Suppressor macrophage treated with lipopolysaccharide for 1 hour (primary cell): ENCODE results near the gene GJC1.
A peak's percentile ranks its signal among the peaks of the same experiment; 100 is the strongest.

Source experiments
- DNase-seq, 3 donors: peaks; one replicate each; pipeline ENCODE4 v3.0.0-alpha.2; 2020 to 2022

The GJC1 gene

GRCh38 chr17:44797802-44798201, 32.3 kb downstream of the GJC1 start:
- DNase-seq: no peak

DNA sequence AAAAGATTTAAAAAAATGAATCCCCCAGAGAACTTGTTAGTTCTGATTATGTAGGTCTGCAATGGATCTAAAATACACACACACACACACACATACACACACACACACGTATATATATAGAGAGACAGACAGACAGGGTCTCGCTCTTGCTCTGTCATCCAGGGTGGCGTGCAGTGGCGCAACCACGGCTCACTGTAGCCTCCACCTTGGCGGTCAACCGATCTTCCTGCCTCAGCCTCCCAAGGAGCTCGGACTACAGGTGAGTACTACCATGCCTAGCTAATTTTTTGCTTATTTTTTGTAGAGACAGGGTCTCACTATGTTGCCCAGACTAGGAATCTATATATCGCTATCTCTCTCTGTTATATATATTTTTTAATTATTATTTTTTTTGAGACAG, 33.4 kb downstream of the GJC1 start:
- DNase-seq: no peak

- DNase-seq: no peak
Measured at GRCh38 chr17:44795928-44796327, 34.2 kb downstream of the GJC1 start.

GRCh38 chr17:44795421-44795820, 34.7 kb downstream of the GJC1 start:
- peak in 2 of 3 donors; percentile 33 to 45 for DNase-seq

DNA sequence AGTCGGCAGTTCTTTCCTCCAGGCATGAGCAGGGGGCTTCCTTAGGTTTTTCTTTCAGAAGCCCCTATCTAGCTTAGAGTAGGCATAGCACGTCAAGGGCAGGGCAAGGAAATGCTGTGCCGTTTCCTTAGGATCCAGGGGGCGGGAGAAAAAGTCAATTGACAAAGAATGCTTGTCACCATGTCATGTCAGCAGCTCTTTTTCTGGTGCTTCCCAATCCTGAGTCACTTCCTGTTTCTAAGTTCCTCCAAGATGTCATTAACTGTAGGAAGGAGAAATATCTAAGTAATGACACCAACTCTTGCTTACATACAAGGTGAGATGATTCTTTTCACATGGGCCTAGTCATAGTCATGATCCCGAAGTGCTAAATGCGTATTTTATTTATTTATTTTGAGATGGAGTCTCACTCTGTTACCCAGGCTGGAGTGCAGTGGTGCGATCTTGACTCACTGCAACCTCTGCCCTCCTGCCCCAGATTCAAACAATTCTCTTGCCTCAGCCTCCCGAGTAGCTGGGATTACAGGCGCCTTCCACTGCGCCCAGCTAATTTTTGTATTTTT, 35.2 kb downstream of the GJC1 start:
- DNase-seq: peak; percentile 89 to 99 (median 97)

- no peak for DNase-seq
Measured at GRCh38 chr17:44793885-44794842, 35.9 kb downstream of the GJC1 start.

DNA sequence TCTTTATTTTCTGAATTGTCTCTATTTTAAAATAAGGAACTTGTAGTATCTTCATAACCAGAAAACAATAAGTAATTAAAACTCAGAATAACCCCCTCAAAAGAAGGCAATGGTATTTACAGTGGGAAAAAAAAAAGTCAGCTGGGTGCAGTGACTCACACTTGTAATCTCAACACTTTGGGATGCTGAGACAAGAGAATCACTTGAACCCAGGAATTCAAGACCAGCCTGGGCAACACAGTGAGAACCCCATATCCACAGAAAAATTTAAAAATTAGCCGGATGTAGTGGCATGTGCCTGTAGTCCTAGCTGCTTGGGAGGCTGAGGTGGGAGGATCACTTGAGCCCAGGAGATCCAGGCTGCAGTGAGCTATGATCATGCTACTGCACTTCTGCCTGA, 37.8 kb downstream of the GJC1 start:
- DNase-seq: peak; percentile 13 to 25 (median 25)

- no peak for DNase-seq
Measured at GRCh38 chr17:44788139-44788538, 41.9 kb downstream of the GJC1 start.

GRCh38 chr17:44787271-44787940, 42.7 kb downstream of the GJC1 start:
- no peak for DNase-seq

DNA sequence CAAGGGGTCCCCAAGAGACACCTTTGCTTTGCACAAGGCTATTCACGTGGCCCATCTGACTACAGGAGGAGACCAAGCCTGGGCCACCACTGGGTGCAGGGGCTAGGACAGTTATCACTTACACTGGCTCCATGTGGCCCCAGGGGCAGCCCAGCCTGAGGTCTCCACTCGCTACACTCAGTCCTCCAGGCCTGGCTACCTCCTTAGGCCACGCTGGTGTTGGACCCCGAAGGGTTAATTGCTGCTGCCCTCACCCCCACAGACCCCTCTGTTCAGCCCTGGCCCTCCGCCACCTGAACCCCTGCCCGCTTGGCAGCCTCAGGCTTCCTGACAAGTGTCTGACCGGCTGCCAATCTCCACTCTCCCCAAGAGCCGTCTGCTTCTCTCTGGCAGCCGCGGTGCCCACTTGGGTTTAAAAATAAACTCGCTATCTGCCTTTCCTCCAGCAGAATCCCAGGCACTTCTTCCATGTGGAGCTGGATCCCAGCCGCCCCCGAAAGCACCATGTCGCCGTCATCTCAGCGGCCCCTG, 43.5 kb downstream of the GJC1 start:
- no peak for DNase-seq

- no peak for DNase-seq
Measured at GRCh38 chr17:44785921-44786320, 44.2 kb downstream of the GJC1 start.

DNA sequence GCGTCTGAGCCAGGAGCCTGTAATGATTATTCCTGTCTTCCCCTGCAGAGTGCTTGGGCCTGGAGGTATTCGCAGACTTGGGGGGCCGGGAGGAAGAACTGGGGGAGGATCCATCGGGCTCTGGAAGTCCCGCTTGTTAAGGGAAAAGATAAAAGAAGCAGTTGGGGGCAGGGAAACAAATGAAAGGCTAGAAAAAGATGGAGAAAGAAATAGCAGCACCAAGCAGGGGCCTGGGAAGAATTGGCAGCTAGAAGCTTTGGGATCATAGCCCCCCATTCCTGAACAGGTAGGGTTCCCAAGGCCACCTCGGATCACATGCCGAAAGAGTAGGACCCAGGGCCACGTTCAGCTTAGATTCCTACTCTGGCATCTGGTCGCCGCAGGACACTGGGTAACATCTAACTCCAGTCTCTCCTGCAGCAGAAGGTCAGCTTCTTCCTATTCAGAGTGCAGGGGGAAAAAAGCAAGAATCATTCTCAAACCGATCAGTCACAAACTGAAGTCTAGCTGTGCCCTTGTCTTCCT, 47.7 kb downstream of the GJC1 start:
- no peak for DNase-seq

DNA sequence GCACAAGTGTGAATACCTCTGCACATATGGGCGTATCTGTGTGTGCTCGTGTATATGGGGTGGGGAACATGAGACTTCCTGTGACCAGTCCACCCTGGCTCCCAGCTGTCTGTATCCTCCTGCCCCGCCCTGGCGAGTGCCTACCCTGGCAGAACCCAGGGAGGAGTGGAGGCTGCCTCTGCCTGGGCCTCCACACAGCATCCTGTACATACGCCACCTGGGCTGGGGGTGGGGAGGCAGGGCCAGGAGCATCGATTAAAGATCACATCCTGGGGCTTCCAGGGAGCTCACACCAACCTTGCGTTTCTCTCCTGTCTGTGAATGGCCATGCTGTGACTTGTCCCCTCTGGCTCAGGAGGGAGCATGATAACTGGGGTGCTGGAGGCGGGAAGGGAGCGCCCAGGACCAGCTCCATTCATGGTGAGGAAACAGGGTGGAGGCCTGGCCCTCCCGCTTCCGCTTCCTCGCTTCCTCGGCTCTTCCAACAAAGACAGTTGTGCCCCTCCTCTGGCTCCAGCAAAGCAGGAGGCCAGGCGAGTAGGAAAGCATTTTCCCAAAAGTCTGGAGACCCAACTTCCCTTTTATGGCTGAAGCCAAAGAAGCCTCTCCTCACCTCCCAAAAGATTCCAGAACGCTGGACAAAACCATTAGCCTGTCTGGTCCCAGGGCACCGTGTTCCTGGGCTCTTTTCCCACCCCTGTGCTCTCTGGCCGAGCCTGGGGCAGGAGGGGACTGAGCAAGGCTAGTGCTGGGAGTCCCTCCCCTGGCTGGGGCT, 48.3 kb downstream of the GJC1 start:
- no peak for DNase-seq

- DNase-seq: no peak
Measured at GRCh38 chr17:44780845-44781480, 49.1 kb downstream of the GJC1 start.

DNA sequence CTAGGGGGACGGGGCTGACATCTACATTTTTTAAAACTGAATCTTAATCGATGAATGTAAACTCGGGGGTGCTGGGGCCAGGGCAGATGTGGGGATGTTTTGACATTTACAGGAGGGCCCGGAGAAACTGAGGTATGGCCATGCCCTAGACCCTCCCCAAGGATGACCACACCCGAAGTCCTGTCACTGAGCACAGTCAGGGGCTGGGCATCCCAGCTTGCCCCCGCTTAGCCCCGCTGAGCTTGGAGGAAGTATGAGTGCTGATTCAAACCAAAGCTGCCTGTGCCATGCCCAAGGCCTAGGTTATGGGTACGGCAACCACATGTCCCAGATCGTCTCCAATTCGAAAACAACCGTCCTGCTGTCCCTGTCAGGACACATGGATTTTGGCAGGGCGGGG, 49.9 kb downstream of the GJC1 start:
- no peak for DNase-seq

DNA sequence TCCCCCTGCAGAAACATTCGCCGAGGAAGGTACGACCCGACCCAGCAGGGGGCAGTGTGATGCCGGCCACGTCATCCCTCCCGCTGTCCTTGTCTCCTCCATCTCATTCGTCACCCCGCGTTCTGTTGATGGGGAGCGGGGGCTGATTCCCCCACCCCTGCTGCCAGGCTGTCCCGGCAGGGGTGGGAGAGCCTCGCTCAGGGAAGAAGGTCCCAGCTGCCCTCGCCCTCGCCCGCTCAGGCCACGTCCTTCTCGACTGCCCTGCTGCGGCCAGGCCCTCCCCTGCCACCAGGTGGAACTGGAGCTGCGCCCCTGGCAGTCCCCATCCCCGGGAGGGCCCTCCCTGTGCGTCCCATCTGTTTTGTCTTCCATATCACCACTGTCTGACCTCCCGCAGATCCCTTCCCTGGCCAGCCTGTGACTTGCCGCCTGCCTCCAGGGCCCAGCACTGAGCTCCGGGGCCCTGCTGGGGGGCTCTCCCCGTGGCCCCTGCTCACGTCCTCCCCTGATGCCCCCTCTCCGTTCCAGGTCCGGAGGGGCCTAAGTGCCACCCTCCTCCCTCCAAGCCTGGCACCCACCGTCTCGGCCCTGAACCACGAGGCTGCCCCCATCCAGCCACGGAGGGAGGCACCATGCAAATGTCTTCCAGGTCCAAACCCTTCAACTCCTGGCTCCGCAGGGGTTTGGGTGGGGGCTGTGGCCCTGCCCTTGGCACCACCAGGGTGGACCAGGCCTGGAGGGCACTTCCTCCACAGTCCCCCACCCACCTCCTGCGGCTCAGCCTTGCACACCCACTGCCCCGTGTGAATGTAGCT, 50.7 kb downstream of the GJC1 start:
- DNase-seq: peak; percentile 82 to 91 (median 89)

DNA sequence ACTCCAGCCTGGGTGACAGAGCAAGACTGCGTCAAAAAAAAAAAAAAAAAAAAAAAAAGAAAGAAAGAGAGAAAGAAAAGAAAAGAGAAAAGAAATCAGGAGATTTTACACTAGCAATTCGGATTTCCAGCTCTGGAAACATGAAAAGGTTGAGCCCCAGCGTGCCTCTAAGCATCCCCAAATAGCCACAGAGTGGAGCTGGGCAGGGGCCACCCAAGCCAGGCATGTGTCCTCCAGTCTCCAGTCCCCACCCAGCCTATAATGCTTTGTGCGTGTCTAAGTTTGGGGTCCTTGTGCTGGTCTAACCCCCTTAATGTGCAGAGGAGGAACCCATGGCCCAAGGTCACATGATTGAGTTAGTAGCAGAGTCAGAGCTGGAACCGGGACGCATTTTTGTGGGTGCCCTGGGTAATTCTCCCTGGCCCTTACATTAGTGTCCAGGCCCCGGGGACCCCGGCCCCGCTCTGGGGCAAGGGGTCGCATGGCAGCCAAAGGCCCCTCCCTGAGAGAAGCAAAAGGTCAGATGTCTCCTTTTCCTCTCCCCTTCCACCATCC, 51.4 kb downstream of the GJC1 start:
- no peak for DNase-seq

GRCh38 chr17:44777394-44778348, 52.4 kb downstream of the GJC1 start:
- no peak for DNase-seq

- DNase-seq: no peak
Measured at GRCh38 chr17:44776628-44777393, 53.3 kb downstream of the GJC1 start.
